Activated T-cell treated with anti-CD3 and anti-CD28 coated beads, Interleukin-2, amount 50 U/mL, for 4 hours (primary cell): ENCODE results near the gene DPP10. TPM values are rescaled to one million over a fixed set of nuclear protein-coding genes. Genes with fewer than 3 reads are reported as not detected.

Experiments
- ATAC-seq, 2 donors: fragments of 200-7000 bp; cut with Tn5 transposase; one replicate each; pipeline ENCODE4 v1.10.0; 2021
- DNase-seq: peaks from one replicate; pipeline ENCODE4 v3.0.0-alpha.2; 2020
- H3K27me3 Mint-ChIP-seq: one replicate; pipeline ENCODE4 v1.8.0; 2021; ENCODE audit warnings: low read depth, mixed read lengths
- H3K36me3 Mint-ChIP-seq: one replicate; pipeline ENCODE4 v1.8.0; 2022; ENCODE audit warnings: mixed read lengths; ENCODE audit not compliant: insufficient read depth
- H3K4me1 Mint-ChIP-seq: one replicate; pipeline ENCODE4 v1.8.0; 2021; ENCODE audit warnings: low read depth, mixed read lengths
- H3K4me3 Mint-ChIP-seq: one replicate; pipeline ENCODE4 v1.8.0; 2021; ENCODE audit warnings: mild to moderate bottlenecking, moderate library complexity, mixed read lengths
- H3K9me3 Mint-ChIP-seq: one replicate; pipeline ENCODE4 v1.8.0; 2021; ENCODE audit warnings: mixed read lengths
- total RNA-seq, 3 donors: library from RNA; stranded (reverse); gene quantifications; one replicate each; pipeline ENCODE4 v1.2.1, GENCODE V29; 2021

The DPP10 gene
- total RNA-seq, 3 donors from 2014 or later = not detected

DNA sequence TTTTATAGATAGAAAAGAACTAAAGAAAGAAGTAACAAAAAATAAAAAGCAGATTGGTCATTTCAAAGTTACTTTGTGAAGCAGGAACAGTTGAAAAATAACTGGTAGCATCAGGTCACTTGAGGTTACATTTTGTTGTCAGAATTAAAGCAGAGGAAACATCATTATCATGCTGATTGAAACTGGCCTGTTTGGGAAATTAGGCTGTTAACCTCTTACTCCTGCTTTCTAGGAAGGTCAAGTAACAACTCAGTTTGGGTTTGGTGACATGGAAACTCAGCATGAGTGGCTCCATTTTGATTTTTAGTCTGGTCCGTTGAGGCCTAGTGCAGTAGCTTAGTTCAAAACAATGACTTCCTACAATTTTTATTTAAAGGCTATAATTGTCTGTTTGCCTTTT is 1383.5 kb downstream of the DPP10 start:
- ATAC-seq (no peak), DNase-seq (no peak)
- Mint-ChIP-seq H3K27me3 (no peaks in the 10 kb centered on the region), H3K4me1 (no peaks in the 10 kb centered on the region), H3K9me3 (peaks cover 17% of the 10 kb centered on the region), H3K36me3 (no peaks in the 10 kb centered on the region), H3K4me3 (no peak overlapping the region)

DNA sequence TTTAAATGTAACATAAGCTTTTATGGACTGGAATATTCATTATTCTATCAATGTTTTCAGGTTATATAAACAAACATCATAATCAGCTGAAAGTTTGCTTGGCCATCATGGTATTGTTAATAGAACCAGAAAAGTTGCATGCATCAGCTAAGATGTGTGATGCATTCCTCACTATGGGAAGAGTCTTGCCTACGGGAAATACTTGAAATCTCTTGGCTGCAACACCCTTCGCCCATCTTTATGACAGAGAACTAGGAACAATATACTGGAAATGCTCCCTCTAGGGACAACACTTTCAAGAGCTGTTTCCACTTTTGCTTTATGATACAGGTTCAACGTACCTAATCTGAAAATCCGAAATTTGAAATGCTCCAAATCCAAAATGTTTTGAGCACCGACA is 1390.8 kb downstream of the DPP10 start:
- Mint-ChIP-seq H3K27me3 (no peaks in the 10 kb centered on the region), H3K36me3 (no peaks in the 10 kb centered on the region), H3K4me1 (no peaks in the 10 kb centered on the region), H3K4me3 (no peak overlapping the region), H3K9me3 (peaks cover 4% of the 10 kb centered on the region)
- ATAC-seq (no peak), DNase-seq (no peak)

DNA sequence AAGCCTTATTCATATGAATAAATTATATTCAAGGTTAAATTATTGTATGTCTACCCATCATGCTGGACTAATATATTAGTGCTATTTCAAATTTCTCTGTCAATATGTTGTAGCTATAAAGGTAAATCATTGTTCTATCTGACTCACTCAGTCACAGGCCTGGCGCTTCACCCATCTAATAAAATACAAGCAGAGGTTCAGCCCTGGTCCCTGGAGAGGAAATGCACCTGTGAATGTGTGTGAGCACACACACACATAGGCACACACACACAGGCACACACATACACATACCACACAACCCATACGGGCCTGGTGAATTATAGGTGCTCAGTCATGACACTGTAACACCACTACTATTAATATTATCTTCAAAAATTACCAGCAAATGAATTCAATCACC is 1396.1 kb downstream of the DPP10 start:
- ATAC-seq = no peak
- no peaks in the 10 kb centered on the region for H3K4me1 Mint-ChIP-seq
- no peaks in the 10 kb centered on the region for H3K9me3 Mint-ChIP-seq
- no peak overlapping the region for H3K4me3 Mint-ChIP-seq
- H3K36me3 Mint-ChIP-seq = no peaks in the 10 kb centered on the region
- no peak for DNase-seq
- no peaks in the 10 kb centered on the region for H3K27me3 Mint-ChIP-seq

DNA sequence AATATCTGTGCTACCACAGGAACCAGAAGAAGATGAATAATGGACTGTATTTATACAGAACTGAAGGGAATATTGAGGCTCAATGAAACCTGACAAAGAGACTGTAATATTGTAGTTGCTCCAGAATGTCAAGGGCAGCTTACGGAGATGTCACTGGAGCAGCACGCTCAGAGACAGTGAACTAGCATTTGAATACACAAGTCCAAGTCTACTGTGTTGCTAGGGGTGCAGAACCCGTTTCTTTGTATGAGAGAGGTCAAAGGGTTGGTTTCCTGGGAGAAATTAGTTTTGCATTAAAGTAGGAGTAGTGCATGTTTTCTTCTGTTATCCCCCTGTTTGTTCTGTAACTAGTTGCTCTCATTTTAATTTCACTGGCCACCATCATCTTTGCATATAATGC is 1399.9 kb downstream of the DPP10 start:
- Mint-ChIP-seq H3K4me3 (no peak overlapping the region), H3K36me3 (no peaks in the 10 kb centered on the region), H3K9me3 (no peaks in the 10 kb centered on the region), H3K27me3 (no peaks in the 10 kb centered on the region), H3K4me1 (no peaks in the 10 kb centered on the region)
- ATAC-seq (no peak), DNase-seq (no peak)

DNA sequence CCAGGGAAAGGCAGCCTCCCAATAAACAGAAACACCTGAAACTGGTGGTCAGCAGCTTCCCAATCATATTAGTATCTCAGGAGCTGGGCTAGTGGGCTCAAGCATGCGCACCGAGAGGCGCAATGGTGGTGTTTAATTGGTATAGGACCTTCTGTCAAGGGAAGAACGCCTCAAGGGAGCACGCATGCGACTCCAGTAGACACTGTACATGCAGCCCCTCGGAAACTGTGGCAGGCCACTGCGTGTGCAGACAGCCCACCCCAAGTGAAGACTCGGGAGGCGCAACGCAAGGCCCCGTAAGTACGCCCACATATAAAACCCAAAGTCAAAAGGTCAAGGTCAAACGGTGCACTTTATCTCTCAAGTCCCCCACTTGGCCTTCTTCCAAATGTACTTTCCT is 1405.8 kb downstream of the DPP10 start:
- peaks cover 5% of the 10 kb centered on the region for H3K9me3 Mint-ChIP-seq
- H3K27me3 Mint-ChIP-seq = no peaks in the 10 kb centered on the region
- no peak overlapping the region for H3K4me3 Mint-ChIP-seq
- H3K36me3 Mint-ChIP-seq = no peaks in the 10 kb centered on the region
- no peaks in the 10 kb centered on the region for H3K4me1 Mint-ChIP-seq
- ATAC-seq = no peak
- no peak for DNase-seq

DNA sequence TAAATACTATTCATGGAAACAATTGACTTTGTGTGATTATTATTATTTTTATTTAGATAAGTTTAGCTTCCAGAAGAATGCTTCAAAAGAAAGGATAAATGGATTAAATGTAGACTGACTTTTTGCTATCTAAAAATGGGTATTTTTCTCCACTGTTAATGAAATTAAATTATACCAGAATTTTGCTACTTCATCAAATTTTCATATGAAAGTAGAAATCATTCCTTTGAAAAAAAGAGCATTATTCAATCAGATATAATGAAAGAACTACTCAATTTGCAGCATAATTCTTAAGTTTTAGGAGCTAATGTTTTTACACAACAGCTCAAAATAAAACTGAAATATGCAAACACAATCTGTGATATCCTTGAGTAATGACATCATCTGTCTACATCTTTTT is 1424.6 kb downstream of the DPP10 start:
- Mint-ChIP-seq H3K4me3 (no peak overlapping the region), H3K9me3 (peaks cover 11% of the 10 kb centered on the region), H3K36me3 (no peaks in the 10 kb centered on the region), H3K4me1 (no peaks in the 10 kb centered on the region), H3K27me3 (no peaks in the 10 kb centered on the region)
- no peak for ATAC-seq
- no peak for DNase-seq

GRCh38 chr2:115874427-115874826 is 1432.0 kb downstream of the DPP10 start:
- DNase-seq = no peak
- H3K9me3 Mint-ChIP-seq = peaks cover 11% of the 10 kb centered on the region
- H3K4me3 Mint-ChIP-seq = no peak overlapping the region
- H3K4me1 Mint-ChIP-seq = no peaks in the 10 kb centered on the region
- H3K27me3 Mint-ChIP-seq = no peaks in the 10 kb centered on the region
- no peaks in the 10 kb centered on the region for H3K36me3 Mint-ChIP-seq
- ATAC-seq = no peak

GRCh38 chr2:115880558-115880957 is 1438.1 kb downstream of the DPP10 start:
- ATAC-seq (no peak), DNase-seq (no peak)
- Mint-ChIP-seq H3K4me1 (no peaks in the 10 kb centered on the region), H3K9me3 (peaks cover 17% of the 10 kb centered on the region), H3K36me3 (no peaks in the 10 kb centered on the region), H3K27me3 (no peaks in the 10 kb centered on the region), H3K4me3 (no peak overlapping the region)

GRCh38 chr2:115887209-115887776 is 1444.9 kb downstream of the DPP10 start:
- H3K36me3 Mint-ChIP-seq = no peaks in the 10 kb centered on the region

More at GRCh38 chr2:115887209-115887776, 1444.9 kb downstream of the DPP10 start:
- Mint-ChIP-seq H3K27me3 (no peaks in the 10 kb centered on the region), H3K4me3 (no peak overlapping the region), H3K4me1 (no peaks in the 10 kb centered on the region), H3K9me3 (peaks cover 22% of the 10 kb centered on the region)
- ATAC-seq (no peak), DNase-seq (no peak)
